Cerebellar cortex (tissue), 1 donor: ENCODE data around the gene KLK11.

Experiments used
- DNase-seq: peaks from one replicate; pipeline ENCODE4 v3.0.0-alpha.2; 2015; ENCODE audit warnings: low spot score

KLK11 gene, protein sequence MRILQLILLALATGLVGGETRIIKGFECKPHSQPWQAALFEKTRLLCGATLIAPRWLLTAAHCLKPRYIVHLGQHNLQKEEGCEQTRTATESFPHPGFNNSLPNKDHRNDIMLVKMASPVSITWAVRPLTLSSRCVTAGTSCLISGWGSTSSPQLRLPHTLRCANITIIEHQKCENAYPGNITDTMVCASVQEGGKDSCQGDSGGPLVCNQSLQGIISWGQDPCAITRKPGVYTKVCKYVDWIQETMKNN

DNA sequence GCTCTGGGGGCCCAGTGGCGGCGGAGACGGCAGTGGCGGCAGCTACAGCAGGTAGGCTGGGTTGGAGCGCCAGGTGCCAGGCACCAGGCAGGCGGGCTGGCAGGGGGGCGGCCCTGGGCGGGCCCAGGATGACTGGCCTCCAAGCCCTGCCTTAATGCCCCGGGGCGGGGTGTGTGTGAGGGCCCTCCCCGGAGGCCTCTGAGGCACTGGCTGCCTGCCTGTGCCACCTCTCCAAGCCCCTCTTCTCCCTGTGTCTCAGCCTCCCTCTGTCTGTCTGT is at the start of gene KLK11:
Gene KLK11, minus strand, starts transcription at position 63 of the 278 bp plus-strand sequence. CDS start 985 bp downstream, outside the sequence.
- no peak for DNase-seq

- DNase-seq = no peak
Observed at GRCh38 chr19:51075998-51076397, 49.6 kb upstream of the KLK11 start.

- DNase-seq = no peak
Observed at GRCh38 chr19:51071095-51071405, 44.6 kb upstream of the KLK11 start.

DNA sequence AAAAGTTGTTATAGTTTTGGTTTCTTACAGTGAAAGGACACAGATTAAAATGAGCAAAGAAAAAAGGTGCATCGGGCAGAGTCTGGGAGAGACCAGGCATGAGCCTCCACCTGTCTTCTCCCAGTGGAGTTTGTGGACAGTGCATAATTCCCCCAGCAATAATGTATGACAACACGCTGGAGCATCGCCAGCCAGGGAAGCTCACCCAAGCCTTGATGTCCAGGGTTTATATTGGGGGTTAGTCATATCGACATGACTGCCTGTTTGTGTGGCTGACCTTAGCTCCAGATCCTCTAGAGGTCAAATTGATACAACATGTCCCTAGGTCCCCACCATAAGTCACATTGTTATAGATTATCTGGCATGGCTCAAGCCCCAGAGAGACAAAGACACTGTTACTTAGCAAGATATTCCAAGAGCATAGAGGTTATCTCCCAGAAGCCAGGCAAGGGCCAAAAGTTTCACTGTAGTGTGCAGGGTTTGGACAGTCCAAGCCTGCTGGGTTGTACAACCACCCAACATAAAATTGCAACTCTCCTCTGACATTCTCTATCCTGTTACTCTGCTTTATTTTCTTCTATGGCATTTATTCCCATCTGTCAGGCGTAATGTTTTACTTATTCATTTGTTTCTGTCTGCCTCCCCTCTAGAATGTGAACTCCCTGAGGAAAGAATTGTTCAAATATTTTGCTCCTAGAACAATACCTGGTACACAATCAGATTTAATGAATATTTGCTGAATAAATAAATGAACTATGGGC is 44.1 kb upstream of the KLK11 start:
- no peak for DNase-seq

DNA sequence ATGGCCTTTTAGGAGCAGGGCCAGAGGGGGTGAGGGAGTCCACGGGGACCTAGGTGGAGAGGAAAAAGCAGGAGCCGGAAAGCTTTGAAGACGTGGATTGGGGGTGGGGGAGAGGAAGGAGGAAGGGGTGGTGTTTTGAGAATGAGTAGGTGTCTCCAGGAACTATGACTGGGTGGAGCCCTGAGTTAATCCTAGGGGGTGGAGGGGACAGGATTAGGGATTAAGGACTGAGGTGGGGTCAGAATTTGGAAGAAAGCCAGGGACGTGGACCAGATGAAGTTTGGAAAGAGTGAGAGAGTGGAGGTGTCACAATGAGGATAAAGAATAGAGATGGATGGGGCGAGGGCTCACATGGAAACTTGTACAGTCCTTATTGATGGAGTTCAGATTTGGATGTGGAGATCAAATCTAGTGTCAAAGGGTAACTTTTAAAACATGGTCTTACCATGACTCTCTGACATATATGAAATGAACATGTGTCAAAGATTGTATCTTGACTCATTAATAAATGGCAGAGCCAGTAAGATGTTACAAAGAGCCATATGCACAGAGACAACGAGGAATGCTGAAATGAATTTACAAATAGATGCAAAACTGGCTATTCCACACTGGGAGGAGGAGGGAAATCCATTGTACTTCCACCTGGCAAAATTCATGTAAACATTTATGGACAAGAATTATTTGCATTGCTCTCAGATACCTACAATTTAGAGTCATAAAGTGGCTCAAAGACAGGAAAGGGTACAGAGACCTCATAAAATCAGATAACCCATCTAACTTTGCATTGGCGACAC is 40.2 kb upstream of the KLK11 start:
- no peak for DNase-seq

GRCh38 chr19:51065221-51065960 is 39.0 kb upstream of the KLK11 start:
- DNase-seq = no peak

DNA sequence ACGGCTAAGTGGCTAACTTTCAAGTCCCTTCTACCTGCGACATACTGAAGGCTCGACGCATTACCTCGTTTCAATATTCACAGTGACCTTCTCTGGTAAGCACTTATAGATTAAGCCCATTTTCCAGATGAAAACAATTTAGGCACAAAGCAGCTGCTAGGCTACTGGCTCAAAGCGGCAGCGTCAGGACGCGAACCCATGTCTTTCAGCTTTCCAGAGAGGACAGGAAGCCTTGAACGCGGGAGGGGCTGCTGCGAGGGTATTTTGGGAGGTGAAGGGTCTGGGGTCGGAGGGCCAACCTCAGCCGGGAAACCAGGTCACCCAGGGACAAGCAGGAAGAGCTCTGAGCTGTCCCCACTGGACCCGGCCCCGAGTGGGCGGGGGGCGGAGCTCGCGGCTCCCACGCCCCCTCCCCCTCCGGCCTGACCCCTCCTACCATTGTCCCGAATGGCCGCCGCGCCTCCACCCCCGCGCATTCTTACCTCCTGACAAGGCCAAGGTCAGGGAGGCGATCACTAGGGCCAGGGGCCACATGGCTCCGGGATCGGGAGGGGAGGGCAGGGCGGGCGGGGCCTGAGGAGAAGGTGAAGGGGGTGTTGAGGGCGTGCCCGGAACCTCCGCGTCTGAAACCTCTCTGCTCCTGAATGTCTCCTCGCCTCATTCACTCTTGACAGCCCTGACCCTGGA is 38.3 kb upstream of the KLK11 start, which contains the start of gene KLK13:
Gene KLK13, minus strand, starts transcription at position 559 of the 687 bp plus-strand sequence. Its CDS starts 25 bp downstream, at position 534.
- DNase-seq = no peak

- no peak for DNase-seq
Observed at GRCh38 chr19:51063664-51064063, 37.2 kb upstream of the KLK11 start.

DNA sequence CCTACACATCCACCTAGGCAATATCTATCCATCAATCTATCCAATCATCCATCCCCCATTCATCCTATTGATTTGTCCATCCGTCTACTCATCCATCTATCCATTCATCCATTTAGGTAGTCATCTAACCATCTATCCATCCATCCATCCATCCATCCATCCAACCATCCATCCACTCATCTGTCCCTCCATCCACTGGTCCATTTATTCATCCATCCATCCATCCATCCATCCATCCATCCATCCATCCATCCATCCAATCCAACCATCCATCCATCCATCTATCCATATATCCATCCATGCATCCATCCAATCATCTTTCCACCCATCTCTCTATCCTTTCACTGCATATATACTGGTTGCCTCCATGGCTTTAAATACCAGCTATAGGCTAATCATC is 34.6 kb upstream of the KLK11 start:
- DNase-seq = no peak

- no peak for DNase-seq
Observed at GRCh38 chr19:51060336-51060735, 33.9 kb upstream of the KLK11 start.

DNA sequence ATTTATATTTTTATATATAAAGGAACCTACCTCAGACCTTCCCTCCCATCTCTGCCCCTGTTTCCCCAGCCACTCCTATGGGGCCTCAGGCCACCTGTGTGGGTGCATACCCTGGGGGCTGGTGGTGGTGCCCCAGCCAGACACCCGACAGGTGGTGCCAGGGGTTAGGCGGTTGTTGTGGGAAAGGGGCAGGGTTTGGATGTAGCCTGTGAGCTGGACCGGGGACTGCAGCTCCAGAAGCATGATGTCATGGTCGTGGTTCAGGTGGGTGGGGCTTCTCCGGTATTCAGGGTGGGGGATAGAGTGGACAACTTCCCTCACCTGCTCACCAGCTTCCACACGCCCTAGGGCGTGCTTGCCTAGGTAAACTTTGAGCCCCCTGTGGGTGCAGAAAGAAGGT is 33.3 kb upstream of the KLK11 start:
- no peak for DNase-seq

DNA sequence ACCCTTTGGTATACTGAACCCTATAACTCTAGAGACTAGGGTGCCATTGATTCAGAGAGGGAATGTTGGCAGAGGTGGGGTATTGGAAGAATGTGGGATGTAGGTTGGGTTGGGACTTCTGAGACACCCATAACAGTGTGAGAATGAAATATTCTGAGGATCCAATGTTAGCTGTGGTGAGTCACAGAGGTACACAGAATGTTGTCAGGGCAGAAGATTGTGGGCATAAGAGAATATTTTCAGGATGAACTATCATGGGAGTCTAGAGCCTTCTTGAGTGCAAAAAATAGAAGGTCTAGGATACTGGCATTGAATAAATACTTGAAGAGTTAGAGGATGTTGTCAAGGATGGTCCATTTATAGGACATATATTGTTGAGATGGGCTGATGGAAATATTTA is 29.4 kb upstream of the KLK11 start:
- no peak for DNase-seq

GRCh38 chr19:51047031-51047335 is 20.6 kb upstream of the KLK11 start:
- no peak for DNase-seq

GRCh38 chr19:51044327-51044726 is 17.9 kb upstream of the KLK11 start:
- no peak for DNase-seq

DNA sequence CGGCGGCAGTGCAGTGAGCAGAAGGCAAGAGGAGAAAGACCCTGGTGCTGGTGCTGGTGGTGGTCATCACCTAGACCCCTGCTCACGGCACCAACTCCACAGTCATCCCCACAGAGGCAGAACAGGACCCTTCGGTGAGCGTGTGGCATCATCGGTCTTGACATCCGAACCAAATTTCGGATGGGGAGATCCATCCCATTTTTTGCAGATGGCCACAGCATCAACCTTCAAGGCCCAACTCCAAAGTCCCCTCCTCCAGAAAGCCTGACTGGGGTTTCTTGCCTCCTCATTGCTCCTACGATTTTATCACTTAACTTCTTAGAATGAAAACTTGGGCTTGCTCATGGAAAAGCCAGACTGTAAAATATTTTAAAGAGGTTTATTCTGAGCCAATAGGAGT is 17.1 kb upstream of the KLK11 start:
- no peak for DNase-seq

DNA sequence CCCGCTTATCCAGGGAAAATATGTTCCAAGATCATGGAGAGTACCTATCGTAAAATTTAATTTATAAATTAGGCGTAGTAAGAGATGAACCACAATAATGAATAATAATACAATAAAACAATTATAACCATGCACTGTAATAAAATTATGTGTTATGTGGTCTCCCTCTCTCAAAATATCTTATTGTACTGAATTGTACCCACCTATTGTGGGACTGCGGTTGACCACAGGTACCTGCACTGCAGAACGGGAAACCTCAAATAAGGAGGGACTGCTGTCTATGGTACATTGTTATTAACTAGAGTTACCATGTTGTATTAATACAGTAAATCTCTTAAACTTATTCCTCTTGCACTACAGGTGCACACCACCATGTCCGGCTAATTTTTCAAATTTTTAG is 13.7 kb upstream of the KLK11 start:
- DNase-seq = no peak

- no peak for DNase-seq
Observed at GRCh38 chr19:51036519-51036918, 10.1 kb upstream of the KLK11 start.

DNA sequence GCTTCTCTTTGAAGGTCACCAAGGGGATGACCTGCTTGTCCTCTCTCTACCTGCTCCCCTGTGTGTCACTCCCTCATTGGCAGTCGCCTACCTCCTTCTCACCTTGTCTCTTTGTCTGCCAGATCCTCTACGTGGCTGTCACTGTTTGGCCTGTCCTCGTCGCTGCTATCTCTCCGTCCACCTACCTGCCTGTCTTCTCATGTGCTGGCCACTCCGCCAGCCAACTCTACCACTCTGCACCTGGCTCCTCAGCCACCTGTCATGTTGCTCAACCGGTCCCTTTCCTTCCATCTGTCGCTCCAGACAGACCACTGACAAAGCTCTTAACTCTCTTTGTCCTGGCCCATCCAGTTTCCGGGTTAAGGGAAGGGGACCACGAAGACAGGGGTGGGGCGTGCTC is 8.3 kb upstream of the KLK11 start, which contains the start of gene KLK12:
Gene KLK12, minus strand, starts transcription at position 299 of the 400 bp plus-strand sequence. CDS start 381 bp downstream, outside the sequence.
- no peak for DNase-seq

GRCh38 chr19:51031880-51032225 is 5.4 kb upstream of the KLK11 start:
- no peak for DNase-seq

GRCh38 chr19:51031220-51031879 is 4.9 kb upstream of the KLK11 start:
- no peak for DNase-seq

DNA sequence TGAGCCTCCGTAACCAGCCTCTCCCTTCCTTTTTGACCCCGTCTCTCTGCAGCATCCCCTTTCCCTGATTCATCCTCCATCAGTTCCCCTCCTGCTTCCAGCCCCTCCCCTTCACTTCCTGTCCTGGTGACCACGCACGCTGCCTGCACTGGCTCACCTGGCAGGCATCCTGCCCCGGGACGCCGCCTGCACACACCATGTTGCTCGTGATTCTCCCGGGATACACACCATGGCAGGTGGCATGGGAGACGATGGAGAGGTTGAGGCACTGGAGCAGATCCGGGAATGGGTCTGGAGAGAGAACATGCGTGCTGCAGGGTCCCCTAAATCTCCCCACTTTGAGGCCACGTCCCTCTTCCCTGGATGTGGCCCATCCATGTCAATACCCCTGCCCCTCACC is 4.2 kb upstream of the KLK11 start:
- no peak for DNase-seq

GRCh38 chr19:51029718-51030117 is 3.3 kb upstream of the KLK11 start:
- DNase-seq = peak; percentile 3
